Nephron (organoid): ENCODE results near the gene CYB5R4.
"Not testable (repeated sequence)": the region's sequence is repeated elsewhere in the genome, so short reads cannot be mapped to it uniquely, and the experiment has no call there.

Source experiments
- H3K27ac Mint-ChIP-seq, 3 experiments: 2 replicates each; pipeline ENCODE4 v1.8.0; 2020; ENCODE audit warnings: mixed read lengths in 3 of 3, mild to moderate bottlenecking in 2 of 3, moderate library complexity in 1 of 3
- H3K27me3 Mint-ChIP-seq: 2 replicates; pipeline ENCODE4 v1.8.0; 2021; ENCODE audit warnings: low read depth, mild to moderate bottlenecking, moderate library complexity, mixed read lengths
- H3K36me3 Mint-ChIP-seq: 2 replicates; pipeline ENCODE4 v1.8.0; 2020; ENCODE audit warnings: low read depth, mixed read lengths
- H3K4me1 Mint-ChIP-seq: 2 replicates; pipeline ENCODE4 v1.8.0; 2020; ENCODE audit warnings: mixed read lengths
- H3K4me3 Mint-ChIP-seq, 3 experiments: 2 replicates each; pipeline ENCODE4 v1.8.0; 2020; ENCODE audit warnings: mild to moderate bottlenecking in 3 of 3, mixed read lengths in 3 of 3, moderate library complexity in 2 of 3
- H3K9me3 Mint-ChIP-seq: 2 replicates; pipeline ENCODE4 v1.8.0; 2020; ENCODE audit warnings: mixed read lengths
- TF ChIP-seq, protein P1 (sequence below), 3 experiments: fragments of 200-600 bp; sonication (generic); IDR thresholded peaks; one replicate each; pipeline ENCODE4 v1.5.0; 2021; ENCODE audit warnings: antibody characterized with exemption in 3 of 3; ENCODE audit not compliant: unreplicated experiment in 3 of 3

The CYB5R4 gene

DNA sequence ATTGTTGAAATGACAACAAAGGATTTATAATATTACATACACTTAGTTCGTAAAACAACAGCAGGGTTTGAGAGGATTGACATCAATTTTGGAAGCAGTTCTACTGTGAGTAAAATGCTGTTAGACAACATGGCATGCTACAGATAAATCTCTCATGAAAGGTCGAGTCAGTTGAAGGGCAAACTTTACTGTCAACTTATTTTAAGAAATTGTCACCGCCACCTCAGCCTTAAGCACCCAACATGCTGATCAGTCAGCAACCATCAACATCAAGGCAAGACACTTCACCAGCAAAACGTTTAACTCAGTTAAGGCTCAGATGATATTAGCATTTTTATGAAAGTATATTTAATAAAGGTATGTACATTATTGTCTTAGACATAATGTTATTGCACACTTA lies 31.0 kb downstream of the CYB5R4 start:
- no peak overlapping the region for H3K27ac Mint-ChIP-seq
- TF ChIP-seq, protein P1, sequence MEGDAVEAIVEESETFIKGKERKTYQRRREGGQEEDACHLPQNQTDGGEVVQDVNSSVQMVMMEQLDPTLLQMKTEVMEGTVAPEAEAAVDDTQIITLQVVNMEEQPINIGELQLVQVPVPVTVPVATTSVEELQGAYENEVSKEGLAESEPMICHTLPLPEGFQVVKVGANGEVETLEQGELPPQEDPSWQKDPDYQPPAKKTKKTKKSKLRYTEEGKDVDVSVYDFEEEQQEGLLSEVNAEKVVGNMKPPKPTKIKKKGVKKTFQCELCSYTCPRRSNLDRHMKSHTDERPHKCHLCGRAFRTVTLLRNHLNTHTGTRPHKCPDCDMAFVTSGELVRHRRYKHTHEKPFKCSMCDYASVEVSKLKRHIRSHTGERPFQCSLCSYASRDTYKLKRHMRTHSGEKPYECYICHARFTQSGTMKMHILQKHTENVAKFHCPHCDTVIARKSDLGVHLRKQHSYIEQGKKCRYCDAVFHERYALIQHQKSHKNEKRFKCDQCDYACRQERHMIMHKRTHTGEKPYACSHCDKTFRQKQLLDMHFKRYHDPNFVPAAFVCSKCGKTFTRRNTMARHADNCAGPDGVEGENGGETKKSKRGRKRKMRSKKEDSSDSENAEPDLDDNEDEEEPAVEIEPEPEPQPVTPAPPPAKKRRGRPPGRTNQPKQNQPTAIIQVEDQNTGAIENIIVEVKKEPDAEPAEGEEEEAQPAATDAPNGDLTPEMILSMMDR (IDR thresholded peaks at IDR 0.05; ENCODE audit: unreplicated experiment in 3 of 3) = no peak
- no peak overlapping the region for H3K4me3 Mint-ChIP-seq
- H3K27me3 Mint-ChIP-seq = no peaks in the 10 kb centered on the region
- no peaks in the 10 kb centered on the region for H3K9me3 Mint-ChIP-seq
- H3K36me3 Mint-ChIP-seq = peaks cover 4% of the 10 kb centered on the region
- peaks cover 4% of the 10 kb centered on the region for H3K4me1 Mint-ChIP-seq

DNA sequence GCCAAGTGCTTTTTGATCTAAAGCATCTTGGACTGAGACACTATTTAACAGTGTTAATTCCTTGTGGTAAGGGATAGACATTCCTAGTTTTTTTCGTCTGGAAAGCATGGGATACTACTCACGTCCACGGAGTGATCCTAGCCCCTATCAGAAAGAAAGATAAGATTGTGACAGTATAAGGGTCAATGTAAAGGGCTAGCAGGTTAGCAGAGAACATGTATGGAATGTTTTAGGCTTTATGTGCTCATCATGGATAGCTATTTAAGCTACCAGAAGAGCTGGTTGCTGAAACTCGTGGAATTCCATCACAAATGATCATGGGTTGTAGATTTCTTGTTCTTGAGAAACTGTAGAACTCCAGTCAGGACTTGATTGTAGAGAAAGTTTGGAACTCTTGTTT lies 32.1 kb downstream of the CYB5R4 start:
- TF ChIP-seq, protein P1 (IDR thresholded peaks at IDR 0.05; ENCODE audit: unreplicated experiment in 3 of 3) = no peak
- H3K27ac Mint-ChIP-seq = no peak overlapping the region

DNA sequence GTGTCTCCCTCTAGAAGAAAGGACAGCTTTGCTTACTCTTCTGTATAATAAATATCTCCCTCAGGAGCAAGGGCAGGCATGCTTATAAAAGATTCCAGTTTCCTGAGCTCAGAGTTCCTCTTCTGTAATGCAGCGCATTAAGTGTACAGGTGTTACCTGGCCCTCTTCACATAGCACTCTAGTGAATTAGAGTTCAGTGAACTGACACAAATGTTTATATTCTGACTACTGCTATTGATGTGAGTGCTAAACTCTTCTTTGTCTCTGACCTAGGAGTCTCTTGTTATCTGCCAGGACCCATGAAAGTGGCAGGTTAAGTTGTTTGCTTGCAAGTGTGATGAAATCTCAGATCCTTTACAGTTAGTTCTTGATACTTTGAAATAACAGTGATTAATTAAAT lies 33.5 kb downstream of the CYB5R4 start:
- H3K9me3 Mint-ChIP-seq = peaks cover 2% of the 10 kb centered on the region
- H3K4me3 Mint-ChIP-seq = no peak overlapping the region
- TF ChIP-seq, protein P1 (IDR thresholded peaks at IDR 0.05; ENCODE audit: unreplicated experiment in 3 of 3) = no peak
- no peaks in the 10 kb centered on the region for H3K27me3 Mint-ChIP-seq
- H3K4me1 Mint-ChIP-seq = no peaks in the 10 kb centered on the region
- peaks cover 4% of the 10 kb centered on the region for H3K36me3 Mint-ChIP-seq
- no peak overlapping the region for H3K27ac Mint-ChIP-seq

More for the DNA sequence above, 32.1 kb downstream of the CYB5R4 start:
- Mint-ChIP-seq H3K4me3 (no peak overlapping the region), H3K27me3 (no peaks in the 10 kb centered on the region), H3K9me3 (no peaks in the 10 kb centered on the region), H3K4me1 (no peaks in the 10 kb centered on the region), H3K36me3 (peaks cover 4% of the 10 kb centered on the region)

DNA sequence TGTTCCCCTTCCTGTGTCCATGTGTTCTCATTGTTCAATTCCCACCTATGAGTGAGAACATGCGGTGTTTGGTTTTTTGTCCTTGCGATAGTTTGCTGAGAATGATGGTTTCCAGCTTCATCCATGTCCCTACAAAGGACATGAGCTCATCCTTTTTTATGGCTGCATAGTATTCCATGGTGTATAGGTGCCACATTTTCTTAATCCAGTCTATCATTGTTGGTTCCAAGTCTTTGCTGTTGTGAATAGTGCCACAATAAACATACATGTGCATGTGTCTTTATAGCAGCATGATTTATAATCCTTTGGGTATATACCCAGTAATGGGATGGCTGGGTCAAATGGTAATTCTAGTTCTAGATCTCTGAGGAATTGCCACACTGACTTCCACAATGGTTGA lies 37.6 kb downstream of the CYB5R4 start:
- not testable (repeated sequence) for H3K36me3 Mint-ChIP-seq, H3K27ac Mint-ChIP-seq, H3K27me3 Mint-ChIP-seq, H3K4me3 Mint-ChIP-seq, H3K4me1 Mint-ChIP-seq
- peaks cover 24% of the 10 kb centered on the region for H3K9me3 Mint-ChIP-seq

DNA sequence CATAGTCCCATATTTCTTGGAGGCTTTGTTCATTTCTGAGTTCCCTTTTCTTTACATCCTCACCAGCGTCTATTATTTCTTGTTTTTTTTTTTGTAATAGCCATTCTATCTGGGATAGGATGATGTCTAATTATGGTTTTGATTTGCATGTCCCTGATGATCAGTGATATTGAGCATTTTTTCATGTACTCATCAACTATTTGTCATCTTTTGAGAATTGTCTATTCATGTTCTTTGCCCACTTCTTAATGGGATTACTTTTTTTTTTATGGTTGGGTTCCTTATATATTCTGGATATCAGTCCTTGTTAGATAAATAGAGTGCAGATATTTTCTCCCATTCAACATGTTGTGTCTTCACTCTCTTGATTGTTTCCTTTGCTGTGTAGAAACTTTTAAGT lies 42.1 kb downstream of the CYB5R4 start:
- H3K9me3 Mint-ChIP-seq = peaks cover 56% of the 10 kb centered on the region
- H3K4me1 Mint-ChIP-seq = no peaks in the 10 kb centered on the region
- TF ChIP-seq, protein P1 (IDR thresholded peaks at IDR 0.05; ENCODE audit: unreplicated experiment in 3 of 3) = no peak
- H3K27ac Mint-ChIP-seq = no peak overlapping the region
- peaks cover 4% of the 10 kb centered on the region for H3K36me3 Mint-ChIP-seq
- no peak overlapping the region for H3K4me3 Mint-ChIP-seq
- no peaks in the 10 kb centered on the region for H3K27me3 Mint-ChIP-seq

DNA sequence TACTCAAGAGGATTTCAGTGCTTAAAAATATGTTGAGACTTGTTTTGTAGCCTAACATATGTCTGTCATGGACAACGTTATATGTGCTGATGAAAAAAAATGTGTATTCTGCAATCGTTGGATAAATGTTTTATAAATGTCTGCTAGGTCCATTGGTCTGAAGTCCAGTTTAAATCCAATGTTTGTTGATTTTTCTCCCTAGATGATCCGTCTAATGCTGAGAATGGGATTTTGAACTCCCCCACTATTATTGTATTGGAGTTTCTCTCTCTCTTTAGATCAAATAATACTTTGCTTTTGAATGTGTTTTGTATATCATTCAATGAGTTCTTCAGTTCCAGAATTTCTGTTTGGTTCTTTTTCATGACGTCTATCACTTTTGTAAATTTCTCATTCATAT lies 44.9 kb downstream of the CYB5R4 start:
- H3K27ac Mint-ChIP-seq = no peak overlapping the region

More for the DNA sequence above, 44.9 kb downstream of the CYB5R4 start:
- no peak overlapping the region for H3K4me3 Mint-ChIP-seq
- peaks cover 49% of the 10 kb centered on the region for H3K9me3 Mint-ChIP-seq
- H3K27me3 Mint-ChIP-seq = no peaks in the 10 kb centered on the region
- TF ChIP-seq, protein P1 (IDR thresholded peaks at IDR 0.05; ENCODE audit: unreplicated experiment in 3 of 3) = no peak
- H3K36me3 Mint-ChIP-seq = peaks cover 4% of the 10 kb centered on the region
- H3K4me1 Mint-ChIP-seq = no peaks in the 10 kb centered on the region
